NCI-H748 (cell line): ENCODE measurements around the gene PGF.
"Not testable (repeated sequence)": the region's sequence is repeated elsewhere in the genome, so short reads cannot be mapped to it uniquely, and the experiment has no call there.

ENCODE experiments used
- DNase-seq: peaks from one replicate; lab custom pipeline; 2025; ENCODE audit not compliant: unreplicated experiment; lab: John Stamatoyannopoulos, UW

PGF gene

DNA sequence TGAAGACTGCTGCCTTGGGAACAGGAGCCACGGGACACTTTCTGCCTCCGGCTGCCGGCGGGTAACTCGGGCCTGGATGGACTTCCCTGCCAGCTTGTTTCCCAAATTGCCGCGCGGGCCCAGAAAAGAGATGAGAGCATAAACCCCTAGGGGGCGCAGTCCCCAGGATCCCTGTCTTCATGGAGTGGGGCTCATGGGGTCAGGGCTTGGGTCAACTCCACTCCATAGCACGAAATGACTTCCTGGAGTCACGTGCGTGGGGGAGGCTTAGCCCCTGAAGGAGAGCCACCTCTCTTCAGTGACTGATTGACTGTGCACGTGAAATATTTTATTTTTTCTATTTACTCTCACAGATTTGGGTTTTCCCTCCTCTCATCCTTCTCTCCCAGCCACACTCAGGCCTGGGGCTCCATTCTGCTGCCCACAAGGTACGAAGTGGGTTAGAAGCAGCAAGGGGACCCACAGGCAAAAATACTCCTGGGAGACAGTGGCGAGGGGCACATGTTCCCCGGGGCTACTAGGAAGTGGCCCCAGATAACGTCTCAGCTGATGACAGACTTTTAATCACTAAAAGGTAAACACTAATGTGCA lies 10.0 kb downstream of the PGF start:
- DNase-seq: peak; percentile 33

DNA sequence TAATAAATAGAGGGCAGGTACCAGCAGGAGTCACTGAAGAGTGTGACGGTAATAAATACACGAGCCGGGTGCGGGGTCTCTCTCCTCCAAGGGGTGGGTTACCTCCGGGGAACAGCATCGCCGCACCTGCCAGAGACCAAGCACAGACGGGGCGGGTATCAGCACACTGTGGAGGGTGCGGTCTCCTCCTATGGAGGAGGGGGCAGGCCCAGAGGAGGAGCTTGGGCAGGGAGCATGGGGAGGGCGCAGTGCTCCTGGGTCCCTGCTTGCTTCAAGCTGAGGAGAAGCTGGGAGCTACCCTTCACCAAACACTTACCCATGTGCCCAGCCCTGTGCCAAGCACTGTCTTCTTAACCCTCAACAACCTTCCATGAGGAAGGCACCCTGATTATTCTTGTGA lies 12.8 kb downstream of the PGF start:
- DNase-seq: no peak

- DNase-seq: no peak
Observed at GRCh38 chr14:74942181-74942580, 13.2 kb downstream of the PGF start.

DNA sequence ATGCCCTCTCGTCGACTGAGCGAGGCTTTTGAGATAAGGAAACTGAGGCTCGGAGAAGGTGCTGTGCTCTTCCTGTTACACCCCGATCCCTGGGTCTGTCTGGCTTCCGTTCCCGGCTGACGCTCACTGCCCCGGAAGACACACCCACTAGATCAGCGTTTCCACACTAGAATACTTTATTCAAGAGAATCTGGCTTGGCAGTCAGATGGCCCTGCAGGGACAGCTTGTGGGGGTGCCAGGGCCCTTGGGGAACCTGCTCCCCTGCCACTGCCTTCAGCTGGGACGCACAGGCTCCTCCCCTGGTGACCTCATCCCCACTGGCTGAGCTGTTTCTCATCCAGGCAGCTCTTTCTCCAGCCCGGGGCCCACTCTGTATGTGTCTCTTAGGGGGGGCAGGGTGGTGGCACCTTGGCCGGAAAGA lies 13.7 kb downstream of the PGF start:
- no peak for DNase-seq

DNA sequence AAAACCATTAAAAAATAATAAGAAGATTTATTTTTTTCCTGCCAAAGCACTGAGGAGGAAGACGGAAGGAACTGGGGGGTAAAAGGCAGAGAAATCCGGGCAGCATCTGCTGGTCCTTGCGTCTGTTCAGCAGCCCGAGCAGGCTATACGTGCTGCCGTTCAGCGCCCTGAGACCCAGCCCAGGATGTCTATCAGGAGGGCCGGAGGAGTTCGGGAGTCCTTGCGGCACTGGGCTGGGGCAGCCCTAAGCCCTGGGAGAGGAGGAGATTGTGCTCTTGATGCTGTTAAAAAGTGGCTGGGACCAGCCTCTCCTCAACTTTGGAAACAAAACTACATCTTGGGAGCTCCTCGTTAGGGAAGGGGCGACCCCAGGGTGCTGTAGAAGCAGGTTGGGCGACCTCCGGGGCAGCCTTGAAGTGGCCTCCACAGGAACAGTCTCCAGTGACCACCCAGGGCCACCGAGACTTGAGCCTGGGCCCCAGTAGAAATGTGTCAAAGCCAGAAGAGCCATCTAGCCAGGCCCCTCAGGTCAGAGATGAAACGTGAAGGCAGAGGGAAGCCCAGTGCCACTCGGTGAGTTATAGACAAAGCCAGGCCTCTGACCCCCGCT lies 14.3 kb downstream of the PGF start:
- no peak for DNase-seq

GRCh38 chr14:74938531-74939495 lies 16.6 kb downstream of the PGF start:
- DNase-seq: no peak

DNA sequence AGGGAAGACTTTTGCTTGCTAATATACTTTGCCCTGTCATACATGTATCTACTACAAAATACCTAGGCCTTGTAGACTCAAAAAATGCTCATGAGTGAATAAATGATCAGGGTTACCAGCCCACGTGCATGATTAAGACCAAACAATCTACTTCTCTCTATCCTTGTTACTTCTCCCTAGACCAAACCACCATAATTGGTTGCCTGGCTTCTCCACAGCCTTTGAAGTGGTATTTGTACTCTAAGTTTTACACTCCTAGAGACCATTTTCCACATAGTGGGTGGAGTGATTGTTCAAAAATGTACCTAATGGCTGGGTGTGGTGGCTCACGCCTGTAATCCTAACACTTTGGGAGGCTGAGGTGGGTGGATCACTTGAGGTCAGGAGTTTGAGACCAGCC lies 18.2 kb downstream of the PGF start:
- no peak for DNase-seq

- no peak for DNase-seq
Observed at GRCh38 chr14:74936731-74937130, 18.7 kb downstream of the PGF start.

- no peak for DNase-seq
Observed at GRCh38 chr14:74936151-74936550, 19.2 kb downstream of the PGF start.

- DNase-seq: no peak
Observed at GRCh38 chr14:74935360-74935680, 20.1 kb downstream of the PGF start.

DNA sequence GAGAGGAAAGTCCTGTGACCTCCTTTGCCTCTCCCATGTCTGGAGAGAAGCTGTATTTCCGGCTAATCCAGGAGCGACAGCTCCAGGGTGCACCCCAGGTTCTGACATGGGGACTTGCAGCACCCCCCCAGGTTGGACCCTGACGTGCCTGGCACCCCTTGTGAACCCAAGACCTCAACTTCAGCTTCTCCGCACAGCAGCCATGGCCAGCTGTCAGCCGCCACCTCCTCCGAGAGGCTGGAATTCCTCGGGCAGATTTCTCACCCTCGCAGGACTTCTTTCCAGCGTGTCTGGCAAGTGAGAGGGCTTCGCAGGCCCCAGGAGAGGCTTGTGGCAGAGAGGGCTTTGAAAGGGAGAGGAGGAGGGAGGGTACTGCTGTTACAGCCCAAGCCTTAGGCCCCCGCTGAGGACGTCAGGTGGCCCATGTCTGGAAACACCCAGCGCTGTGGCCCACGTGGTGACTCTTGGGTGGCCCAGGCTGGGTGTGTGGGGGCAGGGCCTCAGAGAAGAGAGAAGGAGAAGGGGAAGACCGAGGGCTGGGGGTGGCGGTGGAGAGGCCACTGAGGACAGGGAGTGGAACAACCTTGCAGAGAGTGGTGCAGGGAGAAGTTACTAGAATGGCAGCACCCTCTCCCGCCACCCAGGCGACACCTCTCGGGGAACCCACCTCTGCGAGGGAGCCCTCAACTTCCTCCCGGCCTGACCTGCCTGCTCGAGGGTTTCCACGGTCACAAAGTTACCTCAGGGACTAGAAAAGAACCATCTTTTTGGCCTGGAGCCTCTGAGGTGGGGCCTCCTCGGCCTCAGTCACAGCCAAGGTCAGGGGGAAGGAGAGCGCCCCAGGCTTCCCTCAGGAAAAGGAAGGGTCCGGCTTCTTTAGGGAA lies 20.7 kb downstream of the PGF start:
- no peak for DNase-seq

DNA sequence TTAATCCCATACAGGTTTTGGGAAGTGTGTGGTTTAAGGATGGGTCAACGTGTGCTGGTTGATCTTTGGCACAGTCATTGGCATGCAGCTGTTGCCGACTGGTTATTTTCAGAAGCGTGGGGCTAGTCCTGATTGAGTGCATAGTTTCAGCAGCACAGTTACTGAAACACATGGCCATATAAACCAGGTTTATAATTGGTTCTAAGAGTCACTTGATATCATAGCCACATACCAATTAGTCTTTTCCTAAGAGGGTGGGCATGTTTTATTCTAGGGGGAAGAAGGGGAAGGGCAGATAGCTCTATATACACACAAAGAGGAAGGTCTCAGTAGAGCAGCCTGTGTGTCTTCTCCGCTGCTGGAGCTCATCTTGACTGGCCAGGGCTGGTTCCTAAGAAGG lies 21.4 kb downstream of the PGF start:
- DNase-seq: no peak

- not testable (repeated sequence) for DNase-seq
Observed at GRCh38 chr14:74932936-74933335, 22.5 kb downstream of the PGF start.

DNA sequence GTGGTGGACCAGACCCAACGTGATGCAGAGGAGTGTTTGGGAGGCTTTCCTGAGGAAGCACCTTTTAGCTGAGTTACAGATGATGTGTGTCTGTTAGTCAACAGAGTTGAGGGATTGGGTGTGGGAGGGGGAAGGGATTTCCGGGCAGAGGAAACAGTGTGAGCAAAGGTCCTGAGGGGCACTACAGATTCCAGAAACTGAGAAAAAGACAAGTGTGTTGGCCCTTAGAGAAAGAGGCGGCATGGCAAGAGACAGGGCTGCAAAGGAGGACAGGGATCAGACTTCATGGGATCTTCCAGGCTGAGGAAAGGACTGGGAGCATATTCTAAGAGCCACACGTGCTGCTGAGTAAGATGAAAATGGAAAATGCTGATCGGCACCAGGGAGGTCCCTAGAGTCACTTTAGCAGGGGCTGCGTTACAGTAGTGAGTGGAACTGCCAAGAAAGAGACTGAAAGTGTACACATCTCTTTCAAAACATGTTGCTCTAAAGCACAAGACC lies 22.9 kb downstream of the PGF start:
- DNase-seq: no peak

DNA sequence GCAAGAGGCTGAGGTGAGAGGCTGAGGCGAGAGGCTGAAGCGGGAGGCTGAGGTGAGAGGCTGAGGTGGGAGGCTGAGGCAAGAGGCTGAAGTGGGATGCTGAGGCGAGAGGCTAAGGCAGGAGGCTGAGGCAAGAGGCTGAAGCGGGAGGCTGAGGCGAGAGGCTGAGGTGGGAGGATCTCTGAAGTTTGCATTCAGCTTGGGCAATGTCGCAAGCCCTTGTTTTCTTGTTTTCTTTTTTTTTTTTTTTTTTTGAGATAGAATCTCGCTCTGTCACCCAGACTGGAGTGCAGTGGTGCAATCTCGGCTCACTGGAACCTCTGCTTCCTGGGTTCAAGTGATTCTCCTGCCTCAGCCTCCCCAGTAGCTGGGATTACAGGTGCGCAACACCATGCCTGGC lies 23.7 kb downstream of the PGF start:
- DNase-seq: not testable (repeated sequence)

DNA sequence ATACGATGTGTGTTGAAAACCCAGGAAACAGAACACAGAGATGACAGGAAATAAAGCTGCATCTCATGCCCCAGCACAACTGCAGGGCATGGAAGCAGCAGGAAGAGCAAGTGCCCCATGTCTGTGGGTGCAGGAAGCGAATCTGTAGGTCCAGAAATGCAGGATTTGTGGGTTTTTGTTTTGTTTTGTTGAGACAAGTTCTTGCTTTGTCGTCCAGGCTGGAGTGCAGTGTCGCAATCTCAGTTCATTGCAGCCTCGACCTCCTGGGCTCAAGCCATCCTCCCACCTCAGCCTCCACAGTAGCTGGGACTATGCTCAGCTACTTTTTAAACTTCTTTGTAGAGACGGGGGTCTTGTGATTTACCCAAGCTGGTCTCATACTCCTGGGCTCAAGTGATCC lies 26.2 kb downstream of the PGF start:
- no peak for DNase-seq

GRCh38 chr14:74927225-74927624 lies 28.2 kb downstream of the PGF start:
- DNase-seq: no peak

DNA sequence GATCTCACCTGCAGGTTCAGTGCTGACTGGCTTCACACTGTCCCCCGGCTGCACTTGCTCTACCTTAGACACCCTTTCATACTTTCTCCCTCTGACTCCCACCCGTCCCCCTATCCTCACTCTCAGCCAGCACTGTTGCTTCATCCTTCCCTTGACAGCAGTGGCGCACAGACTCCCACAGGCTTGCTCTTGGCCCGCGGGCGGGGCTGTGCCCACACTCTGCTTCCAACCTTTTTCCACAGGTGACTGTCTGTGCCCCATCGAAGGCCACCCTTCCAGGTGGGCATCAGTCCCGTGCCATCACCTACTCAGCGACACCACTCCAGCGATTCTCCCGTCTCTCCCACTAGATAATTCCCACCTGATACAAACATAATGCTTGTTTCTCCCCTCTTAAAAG lies 31.3 kb downstream of the PGF start:
- DNase-seq: no peak

DNA sequence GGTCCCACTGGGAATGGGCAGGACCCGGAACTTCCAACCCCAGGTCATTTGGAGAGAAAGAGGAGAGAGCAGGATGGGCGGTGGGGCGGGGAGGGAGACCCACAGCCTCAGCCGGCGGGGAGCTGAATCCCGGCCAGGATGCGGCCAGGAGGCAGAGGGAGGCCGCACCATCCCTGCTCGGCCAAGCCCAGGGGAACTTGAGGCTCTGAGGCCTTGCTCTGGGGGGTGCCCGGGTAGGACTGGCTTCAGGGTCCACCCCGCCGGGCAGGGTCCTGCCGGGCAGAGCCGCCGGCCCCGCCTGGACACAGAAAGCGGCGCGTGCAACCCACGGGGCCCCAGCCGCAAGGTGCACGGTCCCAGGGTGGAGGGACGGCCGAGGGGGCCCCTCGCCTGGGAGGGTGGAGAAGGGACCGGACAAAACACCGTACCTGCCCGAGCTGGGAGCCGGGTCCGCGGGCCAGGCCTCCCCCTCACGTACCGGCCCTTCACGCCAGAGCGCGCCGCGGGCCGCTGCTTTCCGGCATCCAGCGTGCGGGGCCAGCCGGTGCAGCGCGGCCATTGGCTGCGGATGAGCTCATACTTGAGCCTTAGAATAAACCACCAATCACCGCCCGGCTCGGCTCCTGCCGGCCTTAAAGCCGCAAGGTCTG lies 32.5 kb downstream of the PGF start, which contains the start of gene RPS6KL1:
Gene RPS6KL1, minus strand, starts transcription at position 509 of the 650 bp plus-strand sequence. CDS start 1,719 bp downstream, outside the sequence.
- DNase-seq: peak; percentile 92

DNA sequence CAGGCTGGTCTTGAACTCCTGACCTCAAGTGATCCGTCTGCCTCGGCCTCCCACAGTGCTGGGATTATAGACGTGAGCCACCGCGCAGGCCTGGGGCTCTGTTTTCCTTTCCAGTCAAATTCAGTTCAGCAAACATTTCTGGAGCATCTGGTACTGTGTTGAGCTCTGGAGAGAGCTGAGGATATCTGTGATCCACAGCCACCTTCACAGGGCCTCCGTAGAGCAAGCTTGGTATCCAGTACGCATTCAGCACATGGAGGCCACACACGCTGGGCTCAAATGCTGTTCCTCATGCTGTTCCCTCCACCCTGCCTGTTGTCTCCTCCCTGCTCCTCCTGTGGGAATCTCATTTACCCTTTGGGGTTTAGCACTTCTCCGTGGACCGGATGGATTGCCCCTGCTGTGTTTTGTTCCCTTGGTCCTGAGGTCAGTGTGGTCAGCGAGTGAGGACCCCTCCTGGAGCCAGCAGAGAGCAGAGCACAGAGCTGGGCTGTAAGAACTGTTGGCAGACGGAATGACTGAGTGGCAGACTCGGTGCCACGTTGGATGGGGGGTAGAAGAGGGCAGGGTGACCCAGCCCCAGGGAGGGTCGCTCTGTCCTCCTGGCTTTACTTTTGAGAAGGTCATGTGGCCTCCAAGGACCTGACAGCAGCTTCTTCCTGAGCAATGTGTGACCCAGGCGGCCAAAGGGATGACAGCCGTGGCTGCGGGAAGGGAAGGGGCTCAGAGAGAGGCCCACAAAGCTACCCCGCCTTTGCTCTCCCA lies 33.2 kb downstream of the PGF start:
- DNase-seq: no peak
